ENCODE data around the gene SNX3.

The SNX3 gene

GRCh38 chr6:108203189-108204112, 57.4 kb downstream of the SNX3 start:
- no peak for DNase-seq

GRCh38 chr6:108200631-108201030, 60.2 kb downstream of the SNX3 start:
- no peak for DNase-seq

- no peak for DNase-seq
These were observed 60.7 kb downstream of the SNX3 start for GRCh38 chr6:108200186-108200585.

- DNase-seq, result no peak
These were observed 61.9 kb downstream of the SNX3 start for GRCh38 chr6:108198761-108199498.

- DNase-seq, result no peak
These were observed 65.6 kb downstream of the SNX3 start for GRCh38 chr6:108195209-108195608.

GRCh38 chr6:108194503-108194902, 66.3 kb downstream of the SNX3 start:
- no peak for DNase-seq

- no peak for DNase-seq
These were observed 67.0 kb downstream of the SNX3 start for GRCh38 chr6:108193835-108194234.

GRCh38 chr6:108193131-108193530, 67.7 kb downstream of the SNX3 start:
- no peak for DNase-seq

GRCh38 chr6:108187519-108187918, 73.3 kb downstream of the SNX3 start:
- no peak for DNase-seq

- DNase-seq, result no peak
These were observed 74.6 kb downstream of the SNX3 start for GRCh38 chr6:108186226-108186625.

GRCh38 chr6:108180776-108181175, 80.1 kb downstream of the SNX3 start:
- no peak for DNase-seq

- no peak for DNase-seq
These were observed 80.6 kb downstream of the SNX3 start for GRCh38 chr6:108180266-108180665.

GRCh38 chr6:108179741-108180140, 81.1 kb downstream of the SNX3 start:
- DNase-seq, result no peak

GRCh38 chr6:108176281-108177089, 84.4 kb downstream of the SNX3 start:
- no peak for DNase-seq

- DNase-seq, result no peak
These were observed 85.1 kb downstream of the SNX3 start for GRCh38 chr6:108175592-108176279.

- no peak for DNase-seq
These were observed 85.7 kb downstream of the SNX3 start for GRCh38 chr6:108175176-108175591.

GRCh38 chr6:108174371-108175175, 86.3 kb downstream of the SNX3 start:
- DNase-seq, result no peak

- no peak for DNase-seq
These were observed 88.8 kb downstream of the SNX3 start for GRCh38 chr6:108171918-108172516.

- DNase-seq, result no peak
These were observed 89.4 kb downstream of the SNX3 start for GRCh38 chr6:108171291-108171917.

All from activated gamma-delta T cell (primary cell).